Measurements from ENCODE around the gene JOSD1. TPM values are rescaled to one million over a fixed set of nuclear protein-coding genes. Genes with fewer than 3 reads are reported as not detected.

The JOSD1 gene
- total RNA-seq, 6 experiments from 2014 or later = 13.0 to 32.2 (median 21.7) TPM

- Histone ChIP-seq H3K9me3 (no peaks in the 10 kb centered on the region), H3K36me3 (peaks cover 0 to 45% (median 8%) of the 10 kb centered on the region in 4 donors), H3K4me1 (peaks cover 0 to 6% (median 3%) of the 10 kb centered on the region in 4 donors), H3K4me3 (no peak overlapping the region), H3K27ac (no peak overlapping the region), H3K27me3 (no peaks in the 10 kb centered on the region)
- WGBS (ENCODE audit: insufficient coverage, low coverage, low lambda C conversion rate, missing lambda C conversion rate) = 87% methylated on average over 8 of the region's 9 CpGs
- no peak for TF ChIP-seq POLR2A (IDR thresholded peaks at IDR 0.05)
- TF ChIP-seq, protein P1, sequence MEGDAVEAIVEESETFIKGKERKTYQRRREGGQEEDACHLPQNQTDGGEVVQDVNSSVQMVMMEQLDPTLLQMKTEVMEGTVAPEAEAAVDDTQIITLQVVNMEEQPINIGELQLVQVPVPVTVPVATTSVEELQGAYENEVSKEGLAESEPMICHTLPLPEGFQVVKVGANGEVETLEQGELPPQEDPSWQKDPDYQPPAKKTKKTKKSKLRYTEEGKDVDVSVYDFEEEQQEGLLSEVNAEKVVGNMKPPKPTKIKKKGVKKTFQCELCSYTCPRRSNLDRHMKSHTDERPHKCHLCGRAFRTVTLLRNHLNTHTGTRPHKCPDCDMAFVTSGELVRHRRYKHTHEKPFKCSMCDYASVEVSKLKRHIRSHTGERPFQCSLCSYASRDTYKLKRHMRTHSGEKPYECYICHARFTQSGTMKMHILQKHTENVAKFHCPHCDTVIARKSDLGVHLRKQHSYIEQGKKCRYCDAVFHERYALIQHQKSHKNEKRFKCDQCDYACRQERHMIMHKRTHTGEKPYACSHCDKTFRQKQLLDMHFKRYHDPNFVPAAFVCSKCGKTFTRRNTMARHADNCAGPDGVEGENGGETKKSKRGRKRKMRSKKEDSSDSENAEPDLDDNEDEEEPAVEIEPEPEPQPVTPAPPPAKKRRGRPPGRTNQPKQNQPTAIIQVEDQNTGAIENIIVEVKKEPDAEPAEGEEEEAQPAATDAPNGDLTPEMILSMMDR (IDR thresholded peaks at IDR 0.05) = no peak
- intact Hi-C loops (cut with DNase I) = no loop called here
- DNase-seq = peak in 1 of 3 donors; percentile 9
- no peak for ATAC-seq
Measured at GRCh38 chr22:38684895-38685294, 15.8 kb downstream of the JOSD1 start.

- peak within 1 kb of the TSS; percentile 95 to 100 (median 96) for H3K4me3 ChIP-seq
- whole genome bisulfite sequencing (ENCODE audit: insufficient coverage, low coverage, low lambda C conversion rate, missing lambda C conversion rate) = under 1% methylated on average over 30 of the region's 60 CpGs
- DNase-seq (peak; percentile 91 to 93 (median 92)), ATAC-seq (peak; percentile 100)
- intact Hi-C loops (cut with DNase I) = no loop called here
- H3K36me3 ChIP-seq = peaks cover 0 to 23% (median 5%) of the 10 kb centered on the region in 4 donors
- TF ChIP-seq, protein P1 (IDR thresholded peaks at IDR 0.05) = peak; percentile 40 to 86 (median 74)
- peak; percentile 76 for TF ChIP-seq POLR2A (IDR thresholded peaks at IDR 0.05)
- H3K27me3 ChIP-seq = no peaks in the 10 kb centered on the region
- peaks cover 0 to 6% (median 3%) of the 10 kb centered on the region in 4 donors for H3K4me1 ChIP-seq
- H3K27ac ChIP-seq = peak within 1 kb of the TSS; percentile 54 to 65 (median 54)
- H3K9me3 ChIP-seq = no peaks in the 10 kb centered on the region
Measured at GRCh38 chr22:38681582-38682335, 19.0 kb downstream of the JOSD1 start, which contains the start of gene TOMM22. TOMM22 (plus strand) TSS chr22:38681957; CDS start chr22:38681979, 22 bp downstream.

DNA sequence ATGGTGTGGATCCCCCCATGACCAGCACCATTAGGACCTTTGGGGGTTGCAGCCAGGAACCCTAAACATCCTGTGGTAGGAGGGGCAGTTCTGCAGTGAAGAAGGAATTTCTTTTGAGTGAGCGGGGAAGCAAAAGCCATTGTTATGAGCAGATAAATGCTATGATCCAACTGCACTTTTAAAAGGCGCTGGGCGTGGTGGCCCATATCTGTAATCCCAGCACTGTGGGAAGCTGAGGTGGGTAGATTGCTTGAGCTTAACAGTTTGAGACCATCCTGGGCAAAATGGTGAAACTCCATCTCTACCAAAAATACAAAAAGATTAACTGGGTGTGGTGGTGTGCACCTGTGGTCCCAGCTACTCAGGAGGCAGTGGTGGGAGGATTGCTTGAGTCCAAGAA lies 24.9 kb downstream of the JOSD1 start:
- no peak overlapping the region for H3K27ac ChIP-seq
- intact Hi-C loops (cut with DNase I) = no loop called here
- no peak overlapping the region for H3K4me3 ChIP-seq
- 88% methylated on average over 3 of the region's 3 CpGs for WGBS (ENCODE audit: insufficient coverage, low coverage, low lambda C conversion rate, missing lambda C conversion rate)
- ATAC-seq (no peak), DNase-seq (peak in 1 of 3 donors; percentile 5)
- H3K4me1 ChIP-seq = no peaks in the 10 kb centered on the region
- peaks cover 0 to 11% (median 4%) of the 10 kb centered on the region in 4 donors for H3K36me3 ChIP-seq
- no peak for TF ChIP-seq POLR2A (IDR thresholded peaks at IDR 0.05)
- TF ChIP-seq, protein P1 (IDR thresholded peaks at IDR 0.05) = no peak
- no peaks in the 10 kb centered on the region for H3K27me3 ChIP-seq
- H3K9me3 ChIP-seq = no peaks in the 10 kb centered on the region

DNA sequence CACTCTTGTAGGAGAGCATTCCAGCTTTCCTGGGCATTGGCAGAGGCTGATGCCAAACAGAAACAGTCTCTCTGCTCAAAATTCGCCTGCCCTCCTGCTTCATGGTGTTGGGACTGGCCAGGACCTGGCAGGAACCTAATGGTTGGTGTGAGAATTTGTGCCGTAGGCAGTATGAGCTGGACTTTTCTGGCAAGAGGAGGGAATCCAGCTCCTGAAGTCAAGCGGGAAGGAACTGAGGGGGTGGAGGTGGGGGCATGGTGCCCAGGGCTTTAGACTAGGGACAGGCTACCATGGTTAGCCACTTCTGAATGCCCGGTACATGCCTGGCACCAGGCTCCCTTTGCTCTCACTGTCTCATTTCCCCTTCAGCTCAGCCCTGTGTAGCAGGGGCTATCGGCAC lies 25.9 kb downstream of the JOSD1 start:
- WGBS (ENCODE audit: insufficient coverage, low coverage, low lambda C conversion rate, missing lambda C conversion rate) = 70% methylated on average over 3 of the region's 5 CpGs

More for the DNA sequence above, 25.9 kb downstream of the JOSD1 start:
- DNase-seq (peak in 1 of 3 donors; percentile 25), ATAC-seq (peak in 1 of 4 donors; percentile 29)
- no peaks in the 10 kb centered on the region for H3K4me1 ChIP-seq
- H3K27me3 ChIP-seq = no peaks in the 10 kb centered on the region
- intact Hi-C loops (cut with DNase I) = no loop called here
- no peaks in the 10 kb centered on the region for H3K9me3 ChIP-seq
- H3K4me3 ChIP-seq = no peak overlapping the region
- H3K27ac ChIP-seq = no peak overlapping the region
- peaks cover 0 to 13% (median 6%) of the 10 kb centered on the region in 4 donors for H3K36me3 ChIP-seq
- TF ChIP-seq, protein P1 (IDR thresholded peaks at IDR 0.05) = no peak
- TF ChIP-seq POLR2A (IDR thresholded peaks at IDR 0.05) = no peak
